OCI-LY7 (cell line): ENCODE data around the gene DLGAP1.

Source experiments
- CTCF ChIP-seq: fragments of 200-600 bp; sonication (generic); conservative IDR thresholded peaks from 2 replicates; pipeline ENCODE4 v1.5.1; 2014; ENCODE audit warnings: mild to moderate bottlenecking, antibody characterized with exemption, low read length, moderate library complexity, mixed read lengths
- EZH2phosphoT487 ChIP-seq: fragments of 200-600 bp; sonication (generic); IDR thresholded peaks from 2 replicates; pipeline ENCODE4 v1.6.1; 2018; ENCODE audit warnings: low read depth, borderline replicate concordance, mild to moderate bottlenecking, mixed run types, antibody characterized with exemption, low read length, moderate library complexity, mixed read lengths

GRCh38 chr18:4238966-4239365, 216.1 kb downstream of the DLGAP1 start:
- TF ChIP-seq CTCF (no peak), EZH2phosphoT487 (no peak)
